IMR-90 (cell line): ENCODE data around the gene TGFBR1. TPM values are rescaled to one million over a fixed set of nuclear protein-coding genes. Genes with fewer than 3 reads are reported as not detected.

Source experiments
- ATAC-seq: fragments of 200-7000 bp; cut with Tn5 transposase; 2 replicates; pipeline ENCODE4 v1.9.1; 2020; ENCODE audit warnings: low read depth, mild to moderate bottlenecking, moderate library complexity
- BruUV-seq: library from RNA; stranded (reverse); fragments of 400-500 nt; replicated peaks from 2 replicates; lab custom pipeline; 2021; lab: Mats Ljungman, UMichigan
- CTCF ChIA-PET: fragments of 300-600 bp; formaldehyde crosslinking; extraction: SDS; loops from one replicate; lab custom pipeline; 2021; ENCODE audit warnings: antibody characterized with exemption; lab: Yijun Ruan, JAX
- POLR2A ChIA-PET: fragments of 300-600 bp; sonication (Branson Sonifier 250); formaldehyde crosslinking; loops from one replicate; lab custom pipeline; 2022; ENCODE audit warnings: antibody characterized with exemption; ENCODE audit not compliant: unreplicated experiment; lab: Charles Lee
- DNase-seq: peaks from one replicate; pipeline ENCODE4 v3.0.0; 2013
- H2AFZ ChIP-seq: replicated peaks from 2 replicates; pipeline ENCODE3; 2013; ENCODE audit warnings: low read length, mild to moderate bottlenecking; ENCODE audit not compliant: poor library complexity
- H2AK5ac ChIP-seq: 2 replicates; pipeline ENCODE4 v1.6.1; 2013; ENCODE audit warnings: low read depth, low read length, inconsistent platforms
- H2AK9ac ChIP-seq: replicated peaks from 2 replicates; pipeline ENCODE3; 2013; ENCODE audit warnings: mild to moderate bottlenecking, low read depth, low read length, moderate library complexity; ENCODE audit not compliant: poor library complexity
- H2BK120ac ChIP-seq: 2 replicates; pipeline ENCODE4 v1.6.1; 2013; ENCODE audit warnings: low read depth, low read length, inconsistent platforms
- H2BK15ac ChIP-seq: 3 replicates; pipeline ENCODE4 v1.6.1; 2013; ENCODE audit warnings: low read depth, low read length, inconsistent platforms
- H2BK20ac ChIP-seq: 2 replicates; pipeline ENCODE4 v1.6.1; 2013; ENCODE audit warnings: low read depth, mild to moderate bottlenecking, inconsistent platforms, low read length, moderate library complexity
- H2BK5ac ChIP-seq: 2 replicates; pipeline ENCODE4 v1.6.1; 2013; ENCODE audit warnings: mild to moderate bottlenecking, low read depth, low read length, inconsistent platforms; ENCODE audit not compliant: poor library complexity, severe bottlenecking
- H3K14ac ChIP-seq: replicated peaks from 2 replicates; pipeline ENCODE4 v1.6.1; 2013; ENCODE audit warnings: low read depth, low read length, inconsistent platforms
- H3K18ac ChIP-seq: 2 replicates; pipeline ENCODE4 v1.6.1; 2013; ENCODE audit warnings: low read depth, low read length, control low read depth
- H3K23ac ChIP-seq: 2 replicates; pipeline ENCODE4 v1.6.1; 2013; ENCODE audit warnings: low read depth, low read length, inconsistent platforms
- H3K27ac ChIP-seq: 2 replicates; pipeline ENCODE4 v1.5.1; 2013; ENCODE audit warnings: mild to moderate bottlenecking, control low read depth, low read length; ENCODE audit not compliant: insufficient read depth
- H3K27me3 ChIP-seq: 2 replicates; pipeline ENCODE4 v1.6.1; 2013; ENCODE audit warnings: low read length; ENCODE audit not compliant: control insufficient read depth, insufficient read depth
- H3K36me3 ChIP-seq: 2 replicates; pipeline ENCODE4 v1.6.1; 2013; ENCODE audit warnings: low read length, mixed read lengths; ENCODE audit not compliant: control insufficient read depth, insufficient read depth
- H3K4ac ChIP-seq: 2 replicates; pipeline ENCODE4 v1.6.1; 2013; ENCODE audit warnings: low read depth, low read length, inconsistent platforms
- H3K4me1 ChIP-seq: 2 replicates; pipeline ENCODE4 v1.6.1; 2013; ENCODE audit warnings: low read length, mixed read lengths; ENCODE audit not compliant: control insufficient read depth, insufficient read depth
- H3K4me2 ChIP-seq: 2 replicates; pipeline ENCODE4 v1.6.1; 2013; ENCODE audit warnings: low read depth, mild to moderate bottlenecking, control low read depth, low read length, moderate library complexity
- H3K4me3 ChIP-seq: 2 replicates; pipeline ENCODE4 v1.5.1; 2013; ENCODE audit warnings: low read depth, mild to moderate bottlenecking, control low read depth, low read length, moderate library complexity; ENCODE audit not compliant: insufficient read depth
- H3K56ac ChIP-seq: 2 replicates; pipeline ENCODE4 v1.6.1; 2013; ENCODE audit warnings: low read length, inconsistent platforms; ENCODE audit not compliant: insufficient read depth; ENCODE audit errors: extremely low read depth
- H3K79me1 ChIP-seq, 2 experiments: 2 replicates each; pipeline ENCODE4 v1.6.1; 2013; ENCODE audit warnings: low read length in 2 of 2, inconsistent platforms in 1 of 2, low read depth in 1 of 2
- H3K9ac ChIP-seq: 2 replicates; pipeline ENCODE4 v1.6.1; 2013; ENCODE audit warnings: low read depth, low read length, control low read depth
- H3K9me1 ChIP-seq: 2 replicates; pipeline ENCODE4 v1.6.1; 2013; ENCODE audit warnings: low read length, inconsistent platforms; ENCODE audit not compliant: insufficient read depth
- H3K9me3 ChIP-seq: 2 replicates; pipeline ENCODE4 v1.6.1; 2013; ENCODE audit warnings: low read length; ENCODE audit not compliant: control insufficient read depth, insufficient read depth
- H4K20me1 ChIP-seq: 2 replicates; pipeline ENCODE4 v1.6.1; 2013; ENCODE audit warnings: low read length, inconsistent platforms; ENCODE audit not compliant: insufficient read depth
- H4K5ac ChIP-seq: 2 replicates; pipeline ENCODE4 v1.6.1; 2013; ENCODE audit warnings: mild to moderate bottlenecking, low read depth, low read length, control low read depth
- H4K8ac ChIP-seq, 2 experiments: 2 replicates each; pipeline ENCODE4 v1.6.1; 2013; ENCODE audit warnings: low read depth in 2 of 2, low read length in 2 of 2, control low read depth in 1 of 2, inconsistent platforms in 1 of 2
- H4K91ac ChIP-seq: 2 replicates; pipeline ENCODE4 v1.6.1; 2013; ENCODE audit warnings: low read depth, low read length, inconsistent platforms; ENCODE audit not compliant: insufficient read depth
- BHLHE40 ChIP-seq: fragments of 150-350 bp; IDR thresholded peaks from 2 replicates; pipeline ENCODE4 v1.6.1; 2016; ENCODE audit warnings: mild to moderate bottlenecking, low read depth, low read length
- CTCF ChIP-seq: conservative IDR thresholded peaks from 2 replicates; pipeline ENCODE4 v1.5.1; 2012; ENCODE audit warnings: mild to moderate bottlenecking, low read depth, low read length, improper control_type of control experiment
- RCOR1 ChIP-seq: IDR thresholded peaks from 2 replicates; pipeline ENCODE4 v1.6.1; 2012; ENCODE audit warnings: mild to moderate bottlenecking, low read length, improper control_type of control experiment; ENCODE audit not compliant: insufficient replicate concordance
- WGBS, 2 experiments: methylation state at CpG; one replicate each; pipeline versions ENCODE4 v1.1.5 to v1.1.7; 2013; ENCODE audit warnings: missing lambda C conversion rate in 2 of 2; ENCODE audit not compliant: insufficient read length in 1 of 2; ENCODE audit errors: extremely low coverage in 2 of 2; 5-methylcytosine and 5-hydroxymethylcytosine counted together
- dilution Hi-C: fragments of 300-500 bp; cut with HindIII; formaldehyde crosslinking; loops from one replicate; pipeline ENCODE4 v1.14.3; 2018; ENCODE audit warnings: low sequenced_read_pairs; ENCODE audit not compliant: unreplicated experiment
- in situ Hi-C: fragments of 300-500 bp; cut with MboI; formaldehyde crosslinking; loops from 3 replicates; pipeline ENCODE4 v1.14.3; 2019; ENCODE audit warnings: low sequenced_read_pairs, inconsistent platforms, mixed read lengths
- intact Hi-C: fragments of 100-400 bp; cut with micrococcal nuclease; formaldehyde crosslinking; loops from 2 replicates; pipeline ENCODE4 v1.10.0; 2022
- polyA plus RNA-seq, 3 experiments: library from polyadenylated mRNA; depleted of rRNA; stranded (reverse); fragments of >200 nt; gene quantifications; 2 replicates each; pipeline ENCODE4 v1.2.3, GENCODE V29; 2012; ENCODE audit warnings: low replicate concordance in 1 of 3
- total RNA-seq: library from RNA; depleted of rRNA; stranded (reverse); fragments of >200 nt; gene quantifications from 2 replicates; pipeline ENCODE4 v1.2.3, GENCODE V29; 2012

Gene TGFBR1
- total and polyA plus RNA-seq, 2 of the 4 experiments (the other 2 are of a cell fraction) = 15.1 to 75.3 TPM

- no peak overlapping the region for H3K14ac ChIP-seq
- H4K20me1 ChIP-seq = peaks cover 9% of the 10 kb centered on the region
- H3K4me1 ChIP-seq = peaks cover 9% of the 10 kb centered on the region
- H3K27me3 ChIP-seq = no peaks in the 10 kb centered on the region
- H4K91ac ChIP-seq = no peak overlapping the region
- no TSS peak for BruUV-seq
- no peak for ATAC-seq
- no CpG with 5 or more reads among the region's 2 CpGs for WGBS, 2 experiments
- no peak overlapping the region for H3K23ac ChIP-seq
- H3K4me3 ChIP-seq = no peak overlapping the region
- dilution Hi-C loops (no loop called here), intact Hi-C loops (no loop called here), in situ Hi-C loops (no loop called here)
- H4K8ac ChIP-seq = 0 out of 4 replicates have a peak overlapping the region, but pooled peaks of 1 of the 2 experiments have one; percentile 40
- no peak overlapping the region for H3K4me2 ChIP-seq
- POLR2A ChIA-PET = no interaction called here
- no peaks in the 10 kb centered on the region for H3K36me3 ChIP-seq
- no peak overlapping the region for H2AFZ ChIP-seq
- peaks cover 3% of the 10 kb centered on the region for H3K9me1 ChIP-seq
- no peak overlapping the region for H2BK15ac ChIP-seq
- H3K4ac ChIP-seq = no peak overlapping the region
- no peak overlapping the region for H2BK20ac ChIP-seq
- H2BK120ac ChIP-seq = no peak overlapping the region
- no peaks in the 10 kb centered on the region for H3K9me3 ChIP-seq
- no peak overlapping the region for H2BK5ac ChIP-seq
- peaks cover 0 to 13% of the 10 kb centered on the region in 2 experiments; a peak in 3 of 4 replicates for H3K79me1 ChIP-seq
- no peak overlapping the region for H2AK9ac ChIP-seq
- no peak overlapping the region for H2AK5ac ChIP-seq
- TF ChIP-seq CTCF (no peak), BHLHE40 (no peak), RCOR1 (no peak)
- CTCF ChIA-PET = interaction anchor here (0.7 kb wide), 1 partner anchor 17 kb away, joined by 3 read pairs; no protein-coding TSS in a partner anchor
- DNase-seq = no peak
- no peak overlapping the region for H3K9ac ChIP-seq
- H3K27ac ChIP-seq = no peak overlapping the region
- no peak overlapping the region for H3K56ac ChIP-seq
- no peak overlapping the region for H3K18ac ChIP-seq
- no peak overlapping the region for H4K5ac ChIP-seq
Measured at GRCh38 chr9:99101812-99102211, 3.1 kb upstream of the TGFBR1 start.
